Measurements from ENCODE around the gene RAB27A.

GRCh38 chr15:55221090-55222011 lies 68.3 kb downstream of the RAB27A start:
- TF ChIP-seq EZH2 (IDR thresholded peaks at IDR 0.05) (no peak), POLR2AphosphoS5 (IDR thresholded peaks at IDR 0.05; ENCODE audit: borderline replicate concordance, low read depth, low read length) (no peak), FOXP2 (optimal IDR thresholded peaks at IDR 0.05; ENCODE audit: control extremely low read depth, extremely low read length, insufficient read depth) (no peak)
